K562 (cell line): ENCODE measurements around the gene TPGS1. TPM values are rescaled to one million over a fixed set of nuclear protein-coding genes. Genes with fewer than 3 reads are reported as not detected.

Experiments used
- AFF1 ChIP-seq, 2 experiments: fragments of 450-650 bp; IDR thresholded peaks; 2 replicates each; pipeline ENCODE4 v1.6.1; 2018; ENCODE audit warnings: mild to moderate bottlenecking in 2 of 2, low read depth in 1 of 2; ENCODE audit not compliant: partially characterized antibody in 2 of 2
- CBX3 ChIP-seq, 2 experiments: IDR thresholded peaks; 1 replicate in 1 of 2; 2 replicates in 1 of 2; pipeline ENCODE4 v1.6.1; 2012; ENCODE audit warnings: inconsistent platforms in 2 of 2, low read length in 2 of 2, borderline replicate concordance in 1 of 2, control low read depth in 1 of 2
- CBX5 ChIP-seq: IDR thresholded peaks from 2 replicates; pipeline ENCODE4 v1.6.1; 2014; ENCODE audit warnings: low read depth, borderline replicate concordance
- DPF2 ChIP-seq: fragments of 450-650 bp; IDR thresholded peaks from 2 replicates; pipeline ENCODE4 v1.6.1; 2016
- EP400 ChIP-seq: fragments of 450-650 bp; IDR thresholded peaks from 2 replicates; pipeline ENCODE4 v1.6.1; 2017; ENCODE audit warnings: antibody characterized with exemption, mild to moderate bottlenecking, moderate library complexity
- GATAD2A ChIP-seq: fragments of 450-650 bp; IDR thresholded peaks from 2 replicates; pipeline ENCODE4 v1.6.1; 2017
- MAFG ChIP-seq: fragments of 450-650 bp; conservative IDR thresholded peaks from 2 replicates; pipeline ENCODE4 v1.6.1; 2016; ENCODE audit warnings: missing genetic modification characterization, missing compliant biosample characterization
- MBD2 ChIP-seq: sonication (generic); IDR thresholded peaks from 2 replicates; pipeline ENCODE4 v1.6.1; 2016; ENCODE audit warnings: low read depth, borderline replicate concordance
- POLR2H ChIP-seq: IDR thresholded peaks from 2 replicates; pipeline ENCODE4 v1.6.1; 2016; ENCODE audit warnings: missing genetic modification characterization, low read depth, mild to moderate bottlenecking, control low read depth, missing compliant biosample characterization, moderate library complexity
- PRDM10 ChIP-seq: fragments of 450-650 bp; IDR thresholded peaks from 2 replicates; pipeline ENCODE4 v1.6.1; 2018; ENCODE audit not compliant: partially characterized antibody
- PTBP1 ChIP-seq: fragments of 200-400 bp; formaldehyde crosslinking; IDR thresholded peaks from 2 replicates; pipeline ENCODE4 v1.6.1; 2017; ENCODE audit warnings: low read depth, low read length
- ZBTB49 ChIP-seq: sonication (generic); formaldehyde crosslinking; IDR thresholded peaks from 2 replicates; pipeline ENCODE4 v1.8.0; 2022; ENCODE audit warnings: missing genetic modification reagents, mild to moderate bottlenecking, borderline replicate concordance
- ZNF12 ChIP-seq: sonication (generic); formaldehyde crosslinking; IDR thresholded peaks from 2 replicates; pipeline ENCODE4 v1.4.0; 2020; ENCODE audit warnings: mild to moderate bottlenecking, missing genetic modification reagents
- ZNF121 ChIP-seq: sonication (generic); formaldehyde crosslinking; conservative IDR thresholded peaks from 2 replicates; pipeline ENCODE4 v1.8.0; 2022; ENCODE audit warnings: missing genetic modification reagents
- polyA plus RNA-seq, 8 experiments: library from polyadenylated mRNA; depleted of rRNA in 4 of 8; stranded (reverse) in 5 of 8; unstranded in 3 of 8; fragments of >200 nt; fragmentation: Nextera tagmentation in 2 of 8; fragmentation: Illumina TruSeq in 1 of 8; extraction: Ambion mirVana in 2 of 8; extraction: Trizol in 1 of 8; gene quantifications; 2 replicates each; pipeline versions ENCODE4 v1.2.1 to v1.2.3, GENCODE V29; 2011 to 2014; ENCODE audit warnings: inconsistent platforms in 1 of 8, missing spikeins in 1 of 8
- total RNA-seq, 7 experiments: library from RNA; depleted of rRNA in 6 of 7; stranded (reverse); fragments of >200 nt in 6 of 7; fragmentation: Illumina TruSeq in 2 of 7; extraction: Trizol in 2 of 7; gene quantifications; 2 replicates each; pipeline versions ENCODE4 v1.2.1 to v1.2.3, GENCODE V29; 2011 to 2021; ENCODE audit warnings: low replicate concordance in 1 of 7
- TF ChIP-seq, protein P1 (sequence below), 2 experiments: fragments of 450-650 bp; conservative IDR thresholded peaks; 2 replicates each; pipeline ENCODE4 v1.6.1; 2017; ENCODE audit warnings: mild to moderate bottlenecking in 2 of 2, moderate library complexity in 2 of 2

TPGS1 gene
- total and polyA plus RNA-seq, 9 of the 15 experiments (the other 6 are each of a cell fraction or from before 2014, with no cell fraction given): 0.30 to 31.6 (median 1.2) TPM; not detected in 2

DNA sequence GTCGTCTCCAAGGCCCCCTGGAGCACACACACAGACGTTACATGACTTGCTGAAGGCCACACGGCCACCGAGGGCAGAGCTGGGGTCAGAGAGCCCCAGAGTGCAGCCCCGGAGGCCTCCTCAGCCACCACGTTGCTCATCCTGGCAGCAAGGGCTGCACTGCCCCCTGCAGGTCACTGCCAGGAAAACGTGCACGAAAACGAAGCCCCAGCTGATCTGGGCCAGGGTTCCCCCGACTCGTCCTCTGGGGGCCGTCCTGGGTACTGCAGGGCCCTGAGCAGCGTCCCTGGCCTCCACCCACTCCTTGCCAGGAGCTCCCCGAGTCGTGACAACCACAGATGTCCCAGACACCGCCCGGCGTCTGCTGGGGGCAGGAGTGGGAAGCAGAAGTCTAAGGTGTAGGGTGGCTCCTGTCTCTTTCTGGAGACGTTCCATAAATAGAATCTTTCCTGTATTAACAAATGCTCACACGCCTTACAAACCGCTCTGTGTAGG lies 3.4 kb downstream of the TPGS1 start (continued):
- TF ChIP-seq ZBTB49 (CRISPR knock-in tag) (no peak), PTBP1 (no peak), CBX3 (IDR thresholded peaks at IDR 0.05; ENCODE audit: borderline replicate concordance in 1 of 2, low read length in 2 of 2) (peak in 1 of 2 experiments; percentile 88; a peak in 1 of 3 replicates), MBD2 (no peak), CBX5 (peak; percentile 53; the same call in 1 of the 2 replicates), DPF2 (0 out of 2 replicates have a peak, but pooled peaks have one; percentile 13), PRDM10 (no peak), MAFG (tag) (no peak), GATAD2A (no peak), AFF1 (IDR thresholded peaks at IDR 0.05; ENCODE audit: low read depth in 1 of 2, partially characterized antibody in 2 of 2) (no peak), ZNF12 (no peak), ZNF121 (CRISPR knock-in tag) (no peak), EP400 (peak; percentile 64; the same call in 1 of the 2 replicates), POLR2H (tag) (no peak)
- TF ChIP-seq, protein P1, sequence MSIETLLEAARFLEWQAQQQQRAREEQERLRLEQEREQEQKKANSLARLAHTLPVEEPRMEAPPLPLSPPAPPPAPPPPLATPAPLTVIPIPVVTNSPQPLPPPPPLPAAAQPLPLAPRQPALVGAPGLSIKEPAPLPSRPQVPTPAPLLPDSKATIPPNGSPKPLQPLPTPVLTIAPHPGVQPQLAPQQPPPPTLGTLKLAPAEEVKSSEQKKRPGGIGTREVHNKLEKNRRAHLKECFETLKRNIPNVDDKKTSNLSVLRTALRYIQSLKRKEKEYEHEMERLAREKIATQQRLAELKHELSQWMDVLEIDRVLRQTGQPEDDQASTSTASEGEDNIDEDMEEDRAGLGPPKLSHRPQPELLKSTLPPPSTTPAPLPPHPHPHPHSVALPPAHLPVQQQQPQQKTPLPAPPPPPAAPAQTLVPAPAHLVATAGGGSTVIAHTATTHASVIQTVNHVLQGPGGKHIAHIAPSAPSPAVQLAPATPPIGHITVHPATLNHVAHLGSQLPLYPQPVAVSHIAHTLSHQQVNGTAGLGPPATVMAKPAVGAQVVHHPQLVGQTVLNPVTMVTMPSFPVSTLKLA (conservative IDR thresholded peaks at IDR 0.05): peak; percentile 74 to 85
